B cell (primary cell): Measurements from ENCODE around the gene FBXL16. TPM values are rescaled to one million over a fixed set of nuclear protein-coding genes. Genes with fewer than 3 reads are reported as not detected.

Experiments used
- ATAC-seq: fragments of 200-7000 bp; cut with Tn5 transposase; one replicate; pipeline ENCODE4 v1.10.0; 2021; ENCODE audit warnings: low read depth, mild to moderate bottlenecking, moderate number of reproducible peaks, moderate library complexity
- CTCF ChIA-PET: fragments of 350-600 bp; sonication (Branson Sonifier 250); formaldehyde crosslinking; loops from one replicate; lab custom pipeline; 2021; ENCODE audit warnings: antibody characterized with exemption, inconsistent platforms; lab: Charles Lee
- POLR2A ChIA-PET: fragments of 350-600 bp; sonication (Branson Sonifier 250); formaldehyde crosslinking; loops from one replicate; lab custom pipeline; 2021; ENCODE audit warnings: antibody characterized with exemption; lab: Charles Lee
- DNase-seq: peaks from one replicate; pipeline ENCODE4 v3.0.0; 2013
- H2AFZ ChIP-seq: 2 replicates; pipeline ENCODE4 v1.6.1; 2012; ENCODE audit warnings: mild to moderate bottlenecking, low read depth, low read length; ENCODE audit not compliant: insufficient read depth, poor library complexity, severe bottlenecking
- H3K27ac ChIP-seq, 2 donors: 1 replicate in 1 of 2; 2 replicates in 1 of 2; pipeline ENCODE4 v1.5.1; 2012 to 2013; ENCODE audit warnings: low read length in 2 of 2, mild to moderate bottlenecking in 2 of 2, moderate library complexity in 1 of 2
- H3K27me3 ChIP-seq, 4 experiments: fragments of 200-600 bp in 1 of 4; sonication (generic) in 1 of 4; replicated peaks in 1 of 4; 1 replicate in 2 of 4; 2 replicates in 2 of 4; pipeline versions ENCODE4 v1.6.1 to v1.7.0; 2013 to 2016; ENCODE audit warnings: low read length in 3 of 4, mild to moderate bottlenecking in 2 of 4, mixed read lengths in 1 of 4, moderate library complexity in 1 of 4; ENCODE audit not compliant: insufficient read depth in 4 of 4, control insufficient read depth in 3 of 4; ENCODE audit errors: control extremely low read depth in 1 of 4
- H3K36me3 ChIP-seq, 2 experiments: replicated peaks in 1 of 2; 1 replicate in 1 of 2; 2 replicates in 1 of 2; pipeline versions ENCODE4 v1.6.1 to v1.7.1; 2013; ENCODE audit warnings: low read length in 1 of 2; ENCODE audit not compliant: insufficient read depth in 2 of 2, control insufficient read depth in 1 of 2; ENCODE audit errors: control extremely low read depth in 1 of 2, extremely low read depth in 1 of 2
- H3K4me1 ChIP-seq, 2 donors: fragments of 200-600 bp in 1 of 2; sonication (generic) in 1 of 2; 1 replicate in 1 of 2; 2 replicates in 1 of 2; pipeline versions ENCODE4 v1.5.1 to v1.6.1; 2013 to 2017; ENCODE audit warnings: low read length in 2 of 2; ENCODE audit not compliant: control insufficient read depth in 2 of 2, insufficient read depth in 2 of 2
- H3K4me2 ChIP-seq: replicated peaks from 2 replicates; pipeline ENCODE3; 2012; ENCODE audit warnings: mild to moderate bottlenecking, low read depth, low read length; ENCODE audit not compliant: poor library complexity, severe bottlenecking
- H3K4me3 ChIP-seq, 5 experiments: fragments of 200-600 bp in 1 of 5; sonication (generic) in 1 of 5; 1 replicate in 3 of 5; 2 replicates in 2 of 5; pipeline versions ENCODE4 v1.5.1 to v1.7.0; 2011 to 2016; ENCODE audit warnings: low read length in 4 of 5, mild to moderate bottlenecking in 4 of 5, low read depth in 2 of 5, control low read depth in 1 of 5, moderate library complexity in 1 of 5; ENCODE audit not compliant: insufficient read depth in 1 of 5; ENCODE audit errors: control extremely low read depth in 1 of 5, extremely low read depth in 1 of 5
- H3K79me2 ChIP-seq: fragments of 200-600 bp; sonication (generic); one replicate; pipeline ENCODE4 v1.6.0; 2016; ENCODE audit warnings: low read length; ENCODE audit not compliant: control insufficient read depth, insufficient read depth
- H3K9ac ChIP-seq: fragments of 200-600 bp; sonication (generic); 2 replicates; pipeline ENCODE4 v1.6.1; 2017; ENCODE audit warnings: mild to moderate bottlenecking, low read length, moderate library complexity
- H3K9me3 ChIP-seq, 3 donors: one replicate each; pipeline versions ENCODE4 v1.6.1 to v1.7.1; 2013; ENCODE audit warnings: low read length in 2 of 3; ENCODE audit not compliant: control insufficient read depth in 2 of 3, insufficient read depth in 1 of 3; ENCODE audit errors: control extremely low read depth in 1 of 3
- H4K20me1 ChIP-seq: 2 replicates; pipeline ENCODE4 v1.6.0; 2012; ENCODE audit warnings: mild to moderate bottlenecking, low read length; ENCODE audit not compliant: insufficient read depth, control insufficient read depth, poor library complexity, severe bottlenecking
- H3K27ac Mint-ChIP-seq: one replicate; pipeline ENCODE4 v1.8.0; 2021; ENCODE audit warnings: mixed read lengths
- H3K27me3 Mint-ChIP-seq: one replicate; pipeline ENCODE4 v1.8.0; 2021; ENCODE audit warnings: mixed read lengths
- H3K4me1 Mint-ChIP-seq: one replicate; pipeline ENCODE4 v1.8.0; 2021; ENCODE audit warnings: mixed read lengths
- H3K4me3 Mint-ChIP-seq: one replicate; pipeline ENCODE4 v1.8.0; 2021; ENCODE audit warnings: mixed read lengths
- H3K9me3 Mint-ChIP-seq: one replicate; pipeline ENCODE4 v1.8.0; 2022; ENCODE audit warnings: mixed read lengths; ENCODE audit not compliant: insufficient read depth
- CTCF ChIP-seq: fragments of 200-600 bp; IDR thresholded peaks from one replicate; pipeline ENCODE4 v1.8.0; 2022; ENCODE audit warnings: antibody characterized with exemption, mild to moderate bottlenecking
- EZH2 ChIP-seq: IDR thresholded peaks from 2 replicates; pipeline ENCODE4 v1.6.1; 2012; ENCODE audit warnings: borderline replicate concordance, low read depth, mild to moderate bottlenecking, moderate library complexity, low read length; ENCODE audit not compliant: insufficient read depth, poor library complexity, severe bottlenecking
- WGBS: methylation state at CpG from one replicate; pipeline ENCODE4 v1.1.5; 2013; ENCODE audit warnings: missing lambda C conversion rate; ENCODE audit not compliant: insufficient coverage; 5-methylcytosine and 5-hydroxymethylcytosine counted together
- intact Hi-C: fragments of 100-400 bp; cut with micrococcal nuclease; formaldehyde crosslinking; loops from one replicate; pipeline ENCODE4 v1.10.0; 2022
- polyA plus RNA-seq: library from polyadenylated mRNA; depleted of rRNA; stranded (reverse); fragments of >200 nt; gene quantifications from 2 replicates; pipeline ENCODE4 v1.2.3, GENCODE V29; 2012
- total RNA-seq, 2 donors: library from RNA; stranded (reverse); fragments of 120-200 nt in 1 of 2; gene quantifications; 1 replicate in 1 of 2; 2 replicates in 1 of 2; pipeline versions ENCODE4 v1.2.3 to v1.2.4, GENCODE V29; 2013 to 2022

Gene FBXL16
- total and polyA plus RNA-seq, 2 donors (not counting 1 experiment from before 2014, with no cell fraction given), result 2.2 to 5.8 TPM

DNA sequence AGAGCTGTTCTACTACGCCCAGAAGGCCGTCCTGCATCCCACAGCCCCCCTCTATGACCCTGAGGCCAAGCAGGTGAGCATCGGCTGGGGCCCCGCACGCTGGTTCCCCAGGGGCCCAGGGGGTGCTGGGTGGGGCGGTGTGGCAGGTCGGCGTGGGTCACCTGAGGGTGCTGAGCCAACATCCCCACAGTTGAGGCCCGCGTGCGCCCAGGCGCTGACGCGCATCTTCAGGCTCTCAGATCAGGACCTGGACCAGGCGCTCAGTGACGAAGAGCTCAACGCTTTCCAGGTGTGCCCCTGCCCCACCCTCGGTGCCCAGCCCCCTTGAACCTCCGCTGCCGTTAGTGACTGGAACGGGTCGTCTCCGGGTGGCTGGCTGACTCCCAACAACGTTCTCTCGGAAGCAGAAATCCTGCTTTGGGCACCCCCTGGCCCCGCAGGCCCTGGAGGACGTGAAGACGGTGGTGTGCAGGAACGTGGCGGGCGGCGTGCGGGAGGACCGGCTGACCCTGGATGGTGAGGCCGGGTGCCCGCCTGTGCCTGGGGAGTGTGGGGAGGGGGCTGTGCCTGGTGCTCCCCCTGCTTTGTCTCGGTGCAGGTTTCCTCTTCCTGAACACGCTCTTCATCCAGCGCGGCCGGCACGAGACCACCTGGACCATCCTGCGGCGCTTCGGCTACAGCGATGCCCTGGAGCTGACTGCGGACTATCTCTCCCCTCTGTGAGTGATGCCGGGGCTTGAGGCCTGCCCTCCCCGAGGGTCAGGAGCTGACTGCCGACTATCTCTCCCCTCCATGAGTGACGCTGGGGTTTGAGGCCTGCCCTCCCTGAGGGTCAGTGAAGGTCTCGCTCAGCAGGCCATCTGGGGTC lies 34.9 kb downstream of the FBXL16 start:
- Mint-ChIP-seq H3K9me3 (no peaks in the 10 kb centered on the region), H3K27ac (no peak overlapping the region), H3K4me3 (no peak overlapping the region), H3K27me3 (peaks cover 6% of the 10 kb centered on the region), H3K4me1 (peaks cover 18% of the 10 kb centered on the region)
- Histone ChIP-seq H3K4me2 (no peak overlapping the region), H3K36me3 (peaks cover 0 to 31% of the 10 kb centered on the region in 2 experiments), H3K79me2 (peaks cover 5% of the 10 kb centered on the region), H3K9ac (no peak overlapping the region), H3K9me3 (no peaks in the 10 kb centered on the region), H4K20me1 (peaks cover 31% of the 10 kb centered on the region), H3K4me1 (peaks cover 21 to 31% of the 10 kb centered on the region in 2 donors), H3K27ac (no peak overlapping the region), H2AFZ (no peak overlapping the region), H3K27me3 (peaks cover 0 to 9% (median 4%) of the 10 kb centered on the region in 4 experiments), H3K4me3 (no peak overlapping the region)
- TF ChIP-seq CTCF (no peak), EZH2 (no peak)
- ChIA-PET CTCF (interaction anchor here (1.0 kb wide), 1 partner anchor 99 kb away, joined by 3 read pairs; no protein-coding TSS in a partner anchor), POLR2A (no interaction called here)
- ATAC-seq, result no peak
- DNase-seq, result no peak
- intact Hi-C loops, result no loop called here
- 96% methylated on average over 50 of the region's 52 CpGs for WGBS

- 98% methylated on average over 13 of the region's 13 CpGs for WGBS
- H3K9ac ChIP-seq, result no peak overlapping the region
- peaks cover 31% of the 10 kb centered on the region for H4K20me1 ChIP-seq
- CTCF ChIA-PET, result no interaction called here
- intact Hi-C loops, result loop anchor here (2.0 to 5.0 kb wide), 2 partner anchors 15 to 277 kb away; partner anchors contain the start of gene JMJD8
- peaks cover 15 to 25% of the 10 kb centered on the region in 2 donors for H3K4me1 ChIP-seq
- H3K4me1 Mint-ChIP-seq, result peaks cover 10% of the 10 kb centered on the region
- H3K4me3 ChIP-seq, result no peak overlapping the region
- no peak overlapping the region for H3K4me2 ChIP-seq
- H3K4me3 Mint-ChIP-seq, result peak overlapping the region; percentile 86
- no peak overlapping the region for H2AFZ ChIP-seq
- no peaks in the 10 kb centered on the region for H3K9me3 Mint-ChIP-seq
- DNase-seq (no peak), ATAC-seq (no peak)
- H3K36me3 ChIP-seq, result peaks cover 0 to 31% of the 10 kb centered on the region in 2 experiments
- no peak overlapping the region for H3K27ac Mint-ChIP-seq
- TF ChIP-seq CTCF (no peak), EZH2 (no peak)
- POLR2A ChIA-PET, result no interaction called here
- peaks cover 0 to 2% (median under 1%) of the 10 kb centered on the region in 4 experiments for H3K27me3 ChIP-seq
- no peaks in the 10 kb centered on the region for H3K9me3 ChIP-seq
- peaks cover 5% of the 10 kb centered on the region for H3K79me2 ChIP-seq
- no peaks in the 10 kb centered on the region for H3K27me3 Mint-ChIP-seq
- no peak overlapping the region for H3K27ac ChIP-seq
Measured at GRCh38 chr16:669666-670065, 35.9 kb downstream of the FBXL16 start.
